Erythroblast (primary cell): ENCODE data around the gene KRT36.

Experiments
- GATA1 ChIP-seq: IDR thresholded peaks from 2 replicates; pipeline ENCODE4 v1.6.1; 2011; ENCODE audit warnings: low read depth, mild to moderate bottlenecking, control low read depth, low read length, moderate library complexity
- POLR2A ChIP-seq: IDR thresholded peaks from 2 replicates; pipeline ENCODE4 v1.6.1; 2011; ENCODE audit warnings: mild to moderate bottlenecking, low read length

GRCh38 chr17:41464682-41465081 lies 25.0 kb downstream of the KRT36 start:
- TF ChIP-seq POLR2A (no peak), GATA1 (no peak)
